BJ (cell line): ENCODE data around the gene TPRG1. TPM values are rescaled to one million over a fixed set of nuclear protein-coding genes. Genes with fewer than 3 reads are reported as not detected.

ENCODE experiments used
- CTCF ChIA-PET: fragments of 350-600 bp; formaldehyde crosslinking; extraction: SDS; loops from one replicate; lab custom pipeline; 2021; ENCODE audit warnings: antibody characterized with exemption, inconsistent platforms; lab: Yijun Ruan, JAX
- POLR2A ChIA-PET: fragments of 300-600 bp; sonication (Branson Sonifier 250); formaldehyde crosslinking; extraction: SDS; loops from one replicate; lab custom pipeline; 2021; ENCODE audit warnings: antibody characterized with exemption; lab: Charles Lee
- DNase-seq: peaks from one replicate; pipeline ENCODE4 v3.0.0-alpha.2; 2011; ENCODE audit warnings: low read depth
- H3K27me3 ChIP-seq: 2 replicates; pipeline ENCODE4 v1.6.0; 2011; ENCODE audit warnings: low read length; ENCODE audit not compliant: control insufficient read depth, insufficient read depth
- H3K36me3 ChIP-seq: 2 replicates; pipeline ENCODE4 v1.5.1; 2011; ENCODE audit warnings: low read length; ENCODE audit not compliant: control insufficient read depth, insufficient read depth
- H3K4me3 ChIP-seq: 2 replicates; pipeline ENCODE4 v1.5.1; 2011; ENCODE audit warnings: low read depth, mild to moderate bottlenecking, control low read depth, low read length
- polyA plus RNA-seq: library from polyadenylated mRNA; depleted of rRNA; stranded (reverse); fragments of >200 nt; gene quantifications from 2 replicates; pipeline ENCODE4 v1.2.3, GENCODE V29; 2011
- TF ChIP-seq, protein P1 (sequence below): IDR thresholded peaks from 2 replicates; pipeline ENCODE4 v1.5.1; 2011; ENCODE audit warnings: low read depth, mild to moderate bottlenecking, control low read depth, inconsistent platforms, low read length, moderate library complexity; ENCODE audit not compliant: insufficient read depth

TPRG1 gene
- polyA plus RNA-seq, 1 experiment, result 0.16 TPM

DNA sequence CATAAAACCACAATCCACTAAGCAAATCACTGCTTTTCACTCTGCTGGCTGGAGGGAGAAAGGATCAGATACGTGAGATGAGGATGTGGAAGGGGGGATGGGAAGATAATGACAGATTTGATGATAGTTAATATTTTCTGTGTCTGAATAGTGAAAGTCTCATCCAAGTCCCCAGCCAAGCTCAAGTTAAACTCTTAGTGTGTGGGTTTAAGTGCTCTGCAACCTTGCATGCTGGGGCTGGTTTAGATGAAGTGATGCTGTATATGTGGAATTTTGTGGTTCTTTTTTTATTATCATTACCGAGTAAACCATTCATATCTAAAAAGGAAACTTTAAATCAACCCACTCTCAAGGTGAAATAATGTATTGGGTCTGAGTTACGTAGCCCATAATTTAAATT, 111.0 kb downstream of the TPRG1 start:
- POLR2A ChIA-PET, result no interaction called here
- DNase-seq, result no peak
- TF ChIP-seq, protein P1, sequence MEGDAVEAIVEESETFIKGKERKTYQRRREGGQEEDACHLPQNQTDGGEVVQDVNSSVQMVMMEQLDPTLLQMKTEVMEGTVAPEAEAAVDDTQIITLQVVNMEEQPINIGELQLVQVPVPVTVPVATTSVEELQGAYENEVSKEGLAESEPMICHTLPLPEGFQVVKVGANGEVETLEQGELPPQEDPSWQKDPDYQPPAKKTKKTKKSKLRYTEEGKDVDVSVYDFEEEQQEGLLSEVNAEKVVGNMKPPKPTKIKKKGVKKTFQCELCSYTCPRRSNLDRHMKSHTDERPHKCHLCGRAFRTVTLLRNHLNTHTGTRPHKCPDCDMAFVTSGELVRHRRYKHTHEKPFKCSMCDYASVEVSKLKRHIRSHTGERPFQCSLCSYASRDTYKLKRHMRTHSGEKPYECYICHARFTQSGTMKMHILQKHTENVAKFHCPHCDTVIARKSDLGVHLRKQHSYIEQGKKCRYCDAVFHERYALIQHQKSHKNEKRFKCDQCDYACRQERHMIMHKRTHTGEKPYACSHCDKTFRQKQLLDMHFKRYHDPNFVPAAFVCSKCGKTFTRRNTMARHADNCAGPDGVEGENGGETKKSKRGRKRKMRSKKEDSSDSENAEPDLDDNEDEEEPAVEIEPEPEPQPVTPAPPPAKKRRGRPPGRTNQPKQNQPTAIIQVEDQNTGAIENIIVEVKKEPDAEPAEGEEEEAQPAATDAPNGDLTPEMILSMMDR, result no peak
- no peak overlapping the region for H3K4me3 ChIP-seq
- CTCF ChIA-PET, result no interaction called here
- no peaks in the 10 kb centered on the region for H3K36me3 ChIP-seq
- no peaks in the 10 kb centered on the region for H3K27me3 ChIP-seq

DNA sequence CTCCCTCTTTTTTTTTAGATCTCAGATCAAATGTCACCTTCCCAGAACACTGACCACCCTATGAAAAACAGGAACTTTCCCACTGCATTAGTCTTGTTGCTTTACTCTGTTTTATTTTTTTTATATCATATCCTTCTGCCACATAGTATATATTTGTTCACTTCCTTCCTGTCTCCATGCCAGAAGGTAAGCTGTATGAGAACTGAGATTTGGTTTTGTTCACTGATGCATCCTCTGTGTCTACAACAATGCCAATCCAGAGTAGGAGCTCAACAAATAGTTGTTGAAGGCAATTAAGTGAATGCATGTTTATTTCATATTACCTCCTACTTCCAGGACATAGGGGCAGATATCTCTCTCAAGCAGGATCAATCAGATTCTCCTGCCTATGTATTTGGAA, 114.4 kb downstream of the TPRG1 start:
- ChIA-PET POLR2A (no interaction called here), CTCF (no interaction called here)
- TF ChIP-seq, protein P1, result no peak
- DNase-seq, result no peak
- Histone ChIP-seq H3K4me3 (no peak overlapping the region), H3K36me3 (no peaks in the 10 kb centered on the region), H3K27me3 (no peaks in the 10 kb centered on the region; the same call in 1 of the 2 replicates)

DNA sequence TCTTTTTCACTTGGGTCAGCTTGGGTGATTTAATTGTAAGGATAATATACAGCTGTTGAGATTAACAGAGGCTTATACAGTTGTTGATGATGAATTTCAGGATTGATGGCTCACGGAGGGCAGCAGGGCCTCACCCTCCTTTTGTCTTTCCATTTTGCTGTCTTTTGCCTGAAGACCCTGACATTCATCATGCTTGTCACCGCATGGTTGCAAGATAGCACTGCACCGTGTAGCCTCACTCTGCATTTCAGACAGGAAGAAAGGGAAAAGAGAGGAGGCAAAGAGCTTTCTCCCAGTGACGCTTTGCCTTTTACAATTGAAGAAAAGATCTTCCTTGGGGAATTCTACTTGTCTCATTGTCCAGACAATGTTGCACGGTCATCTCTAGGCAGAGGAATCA, 115.1 kb downstream of the TPRG1 start:
- POLR2A ChIA-PET, result no interaction called here
- TF ChIP-seq, protein P1, result no peak
- H3K4me3 ChIP-seq, result no peak overlapping the region
- H3K36me3 ChIP-seq, result no peaks in the 10 kb centered on the region
- H3K27me3 ChIP-seq, result no peaks in the 10 kb centered on the region; the same call in 1 of the 2 replicates
- DNase-seq, result no peak
- CTCF ChIA-PET, result no interaction called here

DNA sequence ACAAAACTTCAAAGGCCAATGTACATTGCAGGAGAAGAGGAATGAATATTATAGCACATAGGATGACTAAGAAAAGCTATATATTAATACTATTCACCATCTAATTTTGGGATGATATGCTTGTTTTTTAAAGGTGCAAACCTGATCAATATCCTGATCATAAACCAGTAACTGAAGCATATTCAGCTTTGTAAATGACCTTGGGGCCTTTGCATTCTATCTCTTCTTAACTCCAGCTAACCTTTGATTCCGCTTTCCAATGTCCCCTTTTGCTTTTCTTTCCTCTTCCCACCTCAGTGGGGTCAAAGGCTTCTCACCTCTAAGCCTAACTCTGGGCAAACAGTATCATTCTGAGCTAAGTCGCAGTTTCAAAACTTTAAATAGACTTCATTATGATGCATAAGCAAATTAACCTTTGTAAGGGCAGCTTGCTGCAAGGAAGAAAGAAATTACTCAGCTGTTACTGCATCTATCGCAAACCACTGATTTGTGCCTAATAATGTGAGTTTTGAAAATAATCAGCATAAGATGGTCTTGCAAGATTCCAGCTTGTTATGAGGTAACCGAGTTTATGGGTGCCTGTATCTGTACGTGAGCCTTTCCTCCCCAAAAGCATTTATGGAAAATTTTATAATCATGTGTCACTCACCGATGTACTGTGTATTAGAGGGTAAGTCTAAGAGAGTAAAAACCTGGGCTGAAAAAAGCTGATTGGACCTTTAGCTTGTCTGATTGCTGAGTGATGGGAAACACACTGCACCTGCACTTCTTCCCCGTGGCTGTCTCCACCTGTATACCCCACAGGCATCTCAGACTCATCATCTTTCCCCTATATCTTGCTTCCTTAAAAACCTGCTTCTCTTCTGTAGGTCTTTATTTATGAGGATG, 116.8 kb downstream of the TPRG1 start:
- no peak overlapping the region for H3K4me3 ChIP-seq
- no peak for DNase-seq
- H3K27me3 ChIP-seq, result no peaks in the 10 kb centered on the region; the same call in 1 of the 2 replicates
- H3K36me3 ChIP-seq, result no peaks in the 10 kb centered on the region
- TF ChIP-seq, protein P1, result no peak
- ChIA-PET POLR2A (no interaction called here), CTCF (interaction anchor here (0.9 to 1.5 kb wide), 3 partner anchors 11 to 658 kb away, joined by 3 to 4 read pairs (median 3); no protein-coding TSS in a partner anchor)

DNA sequence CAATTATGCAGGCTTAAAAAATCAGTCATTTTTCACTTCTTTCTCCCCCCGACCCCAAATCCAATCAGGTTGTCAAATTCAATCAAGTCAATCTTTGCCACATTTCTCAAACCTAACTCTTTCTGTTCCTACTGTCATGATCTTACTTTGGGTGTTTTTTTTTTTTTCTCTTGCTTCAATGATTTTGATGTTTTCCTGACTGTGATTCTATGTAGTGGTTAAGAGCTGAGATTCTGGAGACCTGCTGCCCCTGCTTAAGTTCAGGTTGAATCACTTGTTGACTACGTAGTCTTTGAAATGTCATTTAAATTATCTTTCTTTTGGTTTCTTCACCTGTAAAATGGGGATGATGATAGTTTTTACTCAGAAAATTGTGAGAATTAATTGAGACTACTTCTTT, 117.5 kb downstream of the TPRG1 start:
- ChIA-PET POLR2A (no interaction called here), CTCF (interaction anchor here (1.0 kb wide), 1 partner anchor 658 kb away, joined by 3 read pairs; no protein-coding TSS in a partner anchor)
- no peak for DNase-seq
- H3K36me3 ChIP-seq, result no peaks in the 10 kb centered on the region
- no peak overlapping the region for H3K4me3 ChIP-seq
- H3K27me3 ChIP-seq, result no peaks in the 10 kb centered on the region; the same call in 1 of the 2 replicates
- TF ChIP-seq, protein P1, result no peak
